GM19467 (cell line): ENCODE results near the gene NTPCR.
"Not testable (repeated sequence)": the region's sequence is repeated elsewhere in the genome, so short reads cannot be mapped to it uniquely, and the experiment has no call there.

Experiments
- ATAC-seq: cut with Tn5 transposase; IDR thresholded peaks from one replicate; pipeline ENCODE4 v1.9.1; 2021; ENCODE audit warnings: mild to moderate bottlenecking, moderate library complexity; ENCODE audit not compliant: unreplicated experiment

The NTPCR gene, protein sequence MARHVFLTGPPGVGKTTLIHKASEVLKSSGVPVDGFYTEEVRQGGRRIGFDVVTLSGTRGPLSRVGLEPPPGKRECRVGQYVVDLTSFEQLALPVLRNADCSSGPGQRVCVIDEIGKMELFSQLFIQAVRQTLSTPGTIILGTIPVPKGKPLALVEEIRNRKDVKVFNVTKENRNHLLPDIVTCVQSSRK

GRCh38 chr1:232950197-232951176 lies at the start of gene NTPCR:
Gene NTPCR, plus strand, starts transcription at chr1:232950611. Its CDS starts 100 bp downstream, at chr1:232950711.
- ATAC-seq = peak; percentile 84

DNA sequence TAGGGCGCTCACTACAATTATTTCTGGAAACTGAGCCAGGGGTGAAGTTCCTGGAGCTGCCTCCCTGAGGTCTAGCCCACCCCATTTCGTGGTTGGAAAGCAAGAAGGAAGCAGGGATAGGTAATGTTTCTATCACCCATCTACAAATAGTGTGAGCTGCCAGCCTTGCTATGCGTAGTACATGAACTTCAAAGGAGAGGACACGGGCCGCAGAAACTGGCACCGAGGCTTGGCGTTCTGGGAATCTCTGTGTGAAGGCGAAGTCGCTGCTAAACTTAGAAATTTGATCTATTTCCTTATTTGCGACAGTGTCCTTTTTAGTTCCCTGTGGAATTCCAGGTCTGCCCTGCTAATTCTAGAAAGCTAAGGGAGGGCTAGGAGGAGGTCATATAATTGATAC lies 49.6 kb upstream of the NTPCR start:
- no peak for ATAC-seq

DNA sequence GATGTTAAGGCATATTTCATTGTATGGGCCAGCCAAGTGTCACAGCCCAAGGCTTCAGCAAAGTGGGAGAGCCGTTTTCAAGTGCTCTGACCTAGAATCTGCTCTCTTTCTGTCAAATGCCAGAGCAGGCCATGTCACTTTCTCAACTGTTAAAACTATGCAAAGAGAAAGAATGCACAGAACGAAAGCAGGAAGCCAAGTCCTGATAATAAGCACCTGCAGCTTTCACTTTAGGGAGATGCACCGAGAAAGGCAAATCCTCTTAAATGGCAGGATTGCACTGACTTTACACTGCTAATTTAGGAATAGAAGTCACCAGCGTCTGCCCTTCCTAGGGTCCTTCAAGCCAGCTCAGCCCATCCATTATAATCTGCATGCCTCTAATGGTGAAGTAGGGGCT lies 49.2 kb upstream of the NTPCR start:
- no peak for ATAC-seq

GRCh38 chr1:232902774-232903350 lies 47.5 kb upstream of the NTPCR start:
- no peak for ATAC-seq

GRCh38 chr1:232904131-232904530 lies 46.3 kb upstream of the NTPCR start:
- no peak for ATAC-seq

- ATAC-seq = no peak
Observed at GRCh38 chr1:232904566-232904965, 45.8 kb upstream of the NTPCR start.

DNA sequence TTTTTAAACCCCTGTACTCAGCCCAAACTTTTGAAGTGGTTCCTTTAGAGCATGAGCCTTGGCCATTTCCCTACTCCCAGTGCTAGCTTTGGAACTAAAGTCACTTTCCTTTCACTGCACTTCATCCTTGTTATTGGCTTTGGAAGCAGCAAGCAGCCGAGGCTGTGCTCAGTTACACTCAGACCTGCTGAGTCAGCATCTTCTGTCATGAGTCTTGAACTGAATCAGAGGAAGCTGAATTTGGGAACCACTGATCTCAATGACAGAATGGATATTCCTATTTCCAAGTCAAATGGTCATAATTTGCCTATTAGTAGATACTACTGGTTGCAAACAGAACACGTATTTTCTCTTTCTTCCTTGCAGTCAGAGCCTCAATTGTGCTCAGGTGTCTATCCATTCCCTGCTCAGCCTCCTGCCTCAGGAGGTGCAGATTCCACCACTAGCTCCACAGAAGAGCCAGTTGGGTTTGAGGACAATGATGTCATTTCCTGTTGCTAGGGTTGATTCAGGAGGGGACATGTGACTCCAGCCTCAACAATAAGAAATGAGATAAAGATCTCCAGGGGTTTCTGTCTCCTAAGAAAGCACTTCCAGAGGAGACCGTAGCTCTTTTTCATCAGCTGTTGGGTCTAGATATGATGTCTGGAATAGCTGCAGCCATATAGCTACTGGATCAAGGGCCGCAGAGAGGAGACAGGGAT lies 44.9 kb upstream of the NTPCR start:
- ATAC-seq = no peak

DNA sequence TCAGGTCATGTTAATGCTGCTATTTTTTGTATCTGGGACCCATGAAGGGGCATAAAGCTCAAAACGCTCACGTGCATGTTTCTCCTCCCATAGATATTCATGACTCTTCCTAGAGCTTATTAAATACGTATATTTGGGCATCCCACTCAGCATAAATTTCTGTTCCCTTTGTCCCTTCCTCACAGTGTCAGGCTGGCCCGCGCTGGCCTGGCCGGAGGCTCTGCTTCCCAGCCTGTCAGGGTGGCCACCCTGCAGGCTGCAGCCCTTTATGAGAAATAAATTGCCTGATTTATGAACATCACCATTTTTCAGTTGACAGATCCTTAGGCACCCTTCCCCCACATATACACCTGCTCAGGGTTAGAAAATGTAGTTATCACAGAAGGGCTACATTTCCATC lies 44.0 kb upstream of the NTPCR start:
- ATAC-seq = no peak

GRCh38 chr1:232908831-232909230 lies 41.6 kb upstream of the NTPCR start:
- no peak for ATAC-seq

GRCh38 chr1:232909752-232910151 lies 40.7 kb upstream of the NTPCR start:
- ATAC-seq = no peak

GRCh38 chr1:232911027-232911599 lies 39.3 kb upstream of the NTPCR start:
- ATAC-seq = no peak

DNA sequence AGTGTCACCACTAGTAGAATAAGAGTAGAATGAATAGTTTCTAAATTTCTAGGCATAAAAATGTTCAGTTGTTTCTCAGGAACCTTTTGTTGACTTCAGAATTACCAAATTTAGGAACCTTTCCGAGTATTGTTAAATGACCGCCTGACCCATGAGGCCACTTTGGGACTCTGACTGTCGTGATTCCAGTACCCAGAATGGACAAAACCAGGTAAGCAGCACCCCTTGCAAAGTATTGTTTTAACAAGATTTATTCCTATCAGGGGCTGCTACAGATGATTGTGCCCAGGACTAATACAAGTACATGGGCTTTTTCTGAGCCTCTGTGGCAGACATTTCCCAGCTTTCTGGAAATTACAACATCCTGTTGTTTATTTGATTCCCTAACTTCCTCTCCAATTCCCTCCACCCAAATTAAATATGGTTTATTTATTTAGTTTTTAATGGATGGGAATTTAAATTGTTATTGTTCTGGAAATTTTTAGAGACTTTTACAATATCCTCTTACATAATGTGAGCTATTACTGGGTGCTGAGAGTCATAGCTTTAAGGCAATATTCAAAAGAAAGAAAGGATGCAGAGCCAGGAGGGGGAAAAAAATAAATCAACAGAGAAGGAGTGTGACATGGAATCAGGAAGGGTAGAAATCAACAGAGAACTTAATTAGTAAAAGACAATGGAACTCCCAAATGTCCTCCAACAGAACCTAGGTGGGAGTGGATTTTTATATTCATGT lies 37.4 kb upstream of the NTPCR start:
- ATAC-seq = no peak

DNA sequence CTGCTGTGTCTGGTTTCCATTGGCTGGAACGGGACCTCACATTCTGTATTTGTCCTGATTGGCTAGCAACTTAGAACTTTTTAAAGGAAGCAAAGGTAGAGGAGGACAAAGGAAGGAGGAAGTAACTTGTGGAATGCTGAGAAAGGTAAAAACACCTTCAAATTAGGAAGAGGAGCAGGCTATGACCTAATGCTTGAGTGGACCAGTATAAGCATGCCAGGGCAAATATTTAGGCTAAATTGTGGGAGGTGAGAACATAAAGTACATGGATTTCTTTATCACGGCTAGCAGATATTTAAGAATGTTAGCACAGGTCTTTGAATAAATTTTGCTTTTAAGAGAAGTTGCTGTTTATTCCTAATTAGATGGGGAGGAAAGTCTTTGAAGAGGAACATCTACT lies 36.1 kb upstream of the NTPCR start:
- ATAC-seq = not testable (repeated sequence)

GRCh38 chr1:232915212-232915611 lies 35.2 kb upstream of the NTPCR start:
- no peak for ATAC-seq

GRCh38 chr1:232917053-232917452 lies 33.4 kb upstream of the NTPCR start:
- no peak for ATAC-seq

DNA sequence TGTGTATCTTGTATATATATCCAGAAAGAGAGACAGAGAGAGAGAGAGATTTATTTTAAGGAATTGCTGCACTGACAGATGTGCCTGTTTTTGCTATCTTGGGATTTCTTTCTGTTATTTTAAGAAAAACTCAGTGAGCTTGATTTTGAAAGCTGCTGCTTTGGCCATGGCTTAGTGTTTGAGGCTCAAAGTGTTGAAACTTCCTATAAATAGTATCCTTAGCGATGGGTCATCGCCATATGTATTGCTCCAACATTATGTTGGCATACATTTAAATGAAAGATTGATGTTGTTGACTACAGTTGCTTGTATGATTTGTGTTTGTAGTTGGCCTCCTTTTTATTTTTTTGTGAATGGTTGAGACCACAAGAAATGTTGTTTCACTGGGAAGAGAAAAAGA lies 29.0 kb upstream of the NTPCR start:
- no peak for ATAC-seq

DNA sequence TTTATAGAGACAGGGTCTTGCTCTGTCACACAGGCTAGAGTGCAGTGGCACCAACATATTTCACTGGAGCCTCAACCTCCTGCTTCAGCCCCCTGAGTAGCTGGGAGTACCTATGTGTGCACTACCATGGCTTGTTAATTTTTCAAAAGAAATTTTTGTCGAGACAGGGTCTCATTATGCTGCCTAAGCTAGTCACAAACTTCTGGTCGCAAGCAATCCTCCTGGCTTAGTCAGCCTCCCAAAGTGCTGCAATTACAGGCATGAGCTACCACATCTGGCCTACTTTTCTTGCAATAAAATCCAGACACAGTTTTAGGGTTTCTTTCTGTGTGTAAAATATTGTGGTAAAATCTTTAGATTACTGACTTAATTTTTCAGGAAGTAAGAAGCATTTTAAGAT lies 27.9 kb upstream of the NTPCR start:
- ATAC-seq = no peak

- ATAC-seq = peak; percentile 69
Observed at GRCh38 chr1:232923739-232924386, 26.5 kb upstream of the NTPCR start.

DNA sequence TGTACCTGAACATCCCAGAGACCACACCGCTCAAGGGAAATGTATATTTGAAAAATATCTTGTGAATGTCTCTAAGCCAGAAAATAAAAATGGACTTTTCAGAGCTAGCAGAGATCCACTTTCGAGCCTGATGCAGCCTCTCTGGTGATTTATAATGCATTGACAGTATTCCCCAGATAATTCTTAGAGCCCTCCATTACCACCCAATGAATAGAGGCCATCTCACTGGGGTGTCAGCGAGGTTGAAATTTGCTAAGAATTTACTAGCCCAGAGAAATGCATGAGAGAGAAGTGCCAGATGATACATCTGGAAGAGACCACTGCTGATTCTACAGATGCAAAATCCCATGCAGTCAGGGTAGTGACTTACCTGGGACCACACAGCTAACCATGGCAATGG lies 25.5 kb upstream of the NTPCR start:
- ATAC-seq = no peak
